GM19238 (cell line): Measurements from ENCODE around the gene PLAGL1.

Source experiments
- DNase-seq: peaks from one replicate; pipeline ENCODE4 v3.0.0; 2011; ENCODE audit warnings: low spot score; ENCODE audit not compliant: insufficient read length

PLAGL1 gene

GRCh38 chr6:143966312-143966711, 41.7 kb downstream of the PLAGL1 start:
- DNase-seq = no peak

DNA sequence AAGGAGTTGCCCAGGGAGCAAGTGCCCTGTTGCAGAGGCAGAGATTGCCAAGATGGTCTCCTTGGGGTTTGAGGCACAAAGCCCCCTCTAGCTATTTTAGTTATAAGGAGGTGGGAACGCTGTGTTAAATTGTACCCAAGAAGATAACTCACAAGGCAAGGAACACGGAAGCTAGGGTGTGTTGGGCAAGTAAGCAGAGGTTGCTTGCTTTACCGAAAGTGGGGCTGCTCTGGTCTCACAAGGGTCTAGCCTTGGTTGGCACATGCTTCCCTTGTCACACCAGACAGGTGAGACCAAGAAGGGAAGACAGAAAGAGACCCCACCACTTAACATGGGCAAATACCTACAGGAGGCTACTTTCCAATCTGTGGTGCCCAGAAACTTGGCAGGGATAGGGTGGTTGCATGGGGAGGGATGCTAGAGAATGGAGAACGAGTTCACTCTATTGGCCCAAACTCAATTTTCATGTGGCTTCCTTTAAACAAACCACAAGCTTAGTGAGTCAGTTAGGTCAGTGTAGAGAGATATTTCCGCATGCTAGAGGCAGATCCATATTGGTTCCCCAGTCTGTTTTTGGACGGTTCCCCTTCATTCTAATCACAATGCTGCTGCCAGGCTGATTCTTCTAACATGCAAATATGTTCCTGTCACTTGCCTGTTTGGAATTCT, 42.4 kb downstream of the PLAGL1 start:
- DNase-seq = no peak

GRCh38 chr6:143964674-143965081, 43.4 kb downstream of the PLAGL1 start:
- no peak for DNase-seq

GRCh38 chr6:143963158-143963919, 44.7 kb downstream of the PLAGL1 start:
- no peak for DNase-seq

DNA sequence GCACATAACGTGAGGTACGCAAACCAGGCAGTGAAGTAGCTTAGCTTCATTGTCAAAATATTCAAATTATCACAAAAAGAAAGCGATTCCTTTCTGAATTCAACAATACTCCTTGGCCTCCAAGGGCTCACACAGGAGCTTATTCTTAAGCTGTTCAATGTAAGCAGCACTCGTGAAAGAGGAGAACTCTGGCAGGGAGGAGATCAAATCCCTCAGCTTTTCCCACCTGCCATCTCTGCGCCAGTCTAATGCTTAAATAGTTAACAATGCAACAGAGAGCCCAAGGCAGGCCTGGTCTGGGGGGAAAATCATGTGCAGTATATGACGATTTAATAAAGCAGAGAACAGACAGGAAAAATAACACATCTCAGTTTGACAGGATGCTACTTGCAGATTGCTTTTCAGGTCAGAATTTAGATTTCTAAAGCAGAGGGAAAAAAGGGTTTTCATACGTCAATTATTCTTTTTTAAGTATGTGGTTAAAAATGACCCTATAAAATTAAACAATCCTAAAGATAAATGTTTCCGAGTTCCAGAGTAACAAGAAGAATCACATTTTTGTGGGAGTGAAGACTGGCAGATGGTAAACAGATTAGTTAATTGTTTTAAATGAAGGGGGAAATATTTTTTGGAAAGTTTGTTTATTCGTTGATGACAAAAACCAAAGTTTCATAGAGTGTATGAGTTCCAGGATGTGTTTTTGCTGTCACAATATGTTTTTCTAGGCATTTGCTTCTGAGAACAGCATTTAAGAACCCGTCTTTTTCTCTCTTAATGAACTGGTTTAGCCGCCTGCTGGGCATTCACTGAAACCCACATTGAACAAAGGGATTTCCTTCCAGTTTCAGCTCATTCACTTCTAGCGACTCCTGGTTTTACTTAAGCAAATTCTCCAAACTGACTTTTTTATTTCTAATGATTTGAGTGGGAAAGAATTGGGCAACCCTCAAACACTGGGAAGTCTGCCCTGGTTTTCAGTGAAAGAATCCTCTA, 45.9 kb downstream of the PLAGL1 start:
- no peak for DNase-seq

- DNase-seq = no peak
Measured at GRCh38 chr6:143961066-143961465, 47.0 kb downstream of the PLAGL1 start.

DNA sequence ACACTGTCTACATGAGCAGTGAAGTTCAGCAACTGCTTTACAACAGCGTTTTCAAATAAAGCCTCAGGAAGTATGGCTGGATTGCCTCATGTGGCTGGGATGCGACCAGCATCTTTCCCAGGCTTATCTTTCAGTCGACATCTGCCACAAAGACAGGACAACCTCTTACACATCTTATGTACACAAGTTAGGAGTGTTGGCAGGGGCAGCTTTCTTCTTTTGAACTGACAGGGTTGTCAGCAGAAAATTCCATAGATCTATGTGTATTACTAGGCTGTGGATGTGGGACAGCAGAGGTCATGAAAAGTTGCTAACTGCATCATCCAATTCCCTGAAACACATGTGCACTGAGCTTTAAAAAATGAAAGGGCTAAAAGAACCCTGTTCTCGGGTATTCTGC, 48.1 kb downstream of the PLAGL1 start:
- no peak for DNase-seq

GRCh38 chr6:143958839-143959399, 49.1 kb downstream of the PLAGL1 start:
- no peak for DNase-seq

DNA sequence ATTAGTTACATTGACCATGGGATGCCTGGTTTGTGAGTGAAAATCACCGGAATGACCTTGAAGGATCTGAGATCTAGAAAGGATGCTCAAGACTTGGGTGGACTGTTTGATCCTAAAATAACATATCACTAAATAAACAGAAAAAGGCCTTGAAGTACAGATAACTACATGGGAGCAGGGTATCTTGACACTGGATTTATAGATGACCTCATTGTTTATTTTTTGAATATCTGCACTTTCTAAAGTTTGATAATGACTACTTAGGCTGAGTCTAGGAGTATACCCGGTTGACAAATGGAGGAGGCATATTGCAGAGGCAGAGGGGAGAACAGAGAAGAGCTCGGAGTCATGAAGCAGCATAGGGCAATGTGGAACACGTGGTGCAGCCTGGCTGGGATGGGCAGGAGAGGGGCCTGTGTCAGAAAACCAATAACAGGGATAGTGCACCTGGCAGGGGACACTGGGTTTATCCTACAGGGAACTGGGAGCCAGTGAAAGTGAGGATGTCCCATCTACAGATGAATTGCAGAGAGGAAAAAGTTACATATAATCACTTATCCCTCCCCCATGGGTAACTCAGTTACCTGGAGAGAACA, 50.3 kb downstream of the PLAGL1 start:
- DNase-seq = no peak

GRCh38 chr6:143955971-143956370, 52.1 kb downstream of the PLAGL1 start:
- no peak for DNase-seq

- DNase-seq = no peak
Measured at GRCh38 chr6:143953922-143954321, 54.1 kb downstream of the PLAGL1 start.

DNA sequence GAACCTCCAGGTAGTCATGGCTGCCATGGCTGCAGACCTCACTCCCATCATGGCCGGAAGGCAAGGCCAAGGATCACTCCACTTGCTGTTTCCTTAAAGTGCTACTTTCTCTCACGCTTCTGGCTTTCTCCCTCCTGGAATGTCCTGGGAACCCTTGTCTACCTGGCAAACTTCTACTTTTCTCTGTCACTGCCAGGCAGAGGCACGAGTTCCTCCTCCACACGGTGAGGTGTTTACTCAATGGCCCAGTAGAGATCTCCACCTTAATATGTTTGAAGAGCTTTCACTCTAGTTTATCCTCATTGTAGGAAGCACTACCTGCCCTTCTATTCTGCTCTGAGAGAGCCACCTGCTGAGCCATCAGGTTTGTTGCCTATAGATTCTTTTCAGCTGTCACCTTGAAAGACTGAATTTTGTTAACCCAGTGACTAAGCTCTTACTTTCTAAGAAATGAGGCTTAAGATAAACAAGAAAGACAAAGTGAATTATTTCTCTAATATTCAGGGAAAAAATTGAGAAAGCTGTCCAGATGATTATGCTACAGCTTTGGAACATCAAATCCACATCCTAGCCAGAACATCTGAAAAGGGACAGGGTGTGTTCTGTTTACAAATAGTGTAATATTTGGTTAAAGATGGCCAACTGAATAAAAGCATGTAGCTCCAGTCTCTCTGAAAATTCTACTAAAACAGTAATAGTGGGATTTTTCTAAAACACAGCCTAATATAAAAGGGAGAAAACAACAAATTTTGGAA, 54.9 kb downstream of the PLAGL1 start:
- no peak for DNase-seq

GRCh38 chr6:143952060-143952778, 55.8 kb downstream of the PLAGL1 start:
- DNase-seq = no peak

GRCh38 chr6:143950875-143951274, 57.2 kb downstream of the PLAGL1 start:
- DNase-seq = no peak

DNA sequence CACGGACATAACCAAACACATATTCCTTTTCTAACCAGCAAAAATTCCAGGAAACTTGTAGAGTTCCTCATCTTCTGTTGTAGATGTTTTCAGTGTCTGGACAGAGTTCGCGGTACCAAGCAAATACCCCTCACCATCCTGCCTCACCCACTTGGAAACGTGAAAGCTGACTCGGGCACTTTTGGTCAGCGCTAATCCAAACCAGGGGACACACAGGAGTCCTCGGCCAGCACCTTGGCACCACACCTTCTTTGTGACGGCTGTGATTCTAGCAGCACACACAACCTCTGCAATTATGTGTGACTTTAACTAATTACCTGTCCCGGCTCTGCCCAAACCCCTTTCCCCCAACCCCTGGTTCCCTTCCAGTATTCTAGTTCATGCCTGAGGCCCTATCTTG, 58.1 kb downstream of the PLAGL1 start:
- DNase-seq = no peak

DNA sequence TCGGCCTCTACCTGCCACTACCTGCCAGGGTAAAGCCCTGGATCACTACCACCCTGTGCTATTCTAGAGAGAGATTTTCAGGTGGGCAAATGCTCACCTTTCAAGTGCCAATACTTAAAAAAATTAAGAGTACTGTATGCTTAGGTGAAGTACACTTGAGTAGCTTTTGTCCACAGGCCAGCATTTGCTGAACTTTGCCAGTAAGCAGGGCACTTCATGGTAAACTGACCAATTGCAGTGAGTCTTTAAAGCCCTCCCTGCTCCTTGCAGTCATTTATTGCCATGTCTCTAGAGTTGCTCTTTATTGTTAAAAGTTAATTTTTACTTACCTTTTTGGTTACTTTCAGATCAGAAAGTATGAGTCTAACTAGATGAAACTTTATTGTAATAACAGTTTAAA, 58.5 kb downstream of the PLAGL1 start:
- DNase-seq = no peak

GRCh38 chr6:143948208-143948607, 59.9 kb downstream of the PLAGL1 start:
- no peak for DNase-seq

DNA sequence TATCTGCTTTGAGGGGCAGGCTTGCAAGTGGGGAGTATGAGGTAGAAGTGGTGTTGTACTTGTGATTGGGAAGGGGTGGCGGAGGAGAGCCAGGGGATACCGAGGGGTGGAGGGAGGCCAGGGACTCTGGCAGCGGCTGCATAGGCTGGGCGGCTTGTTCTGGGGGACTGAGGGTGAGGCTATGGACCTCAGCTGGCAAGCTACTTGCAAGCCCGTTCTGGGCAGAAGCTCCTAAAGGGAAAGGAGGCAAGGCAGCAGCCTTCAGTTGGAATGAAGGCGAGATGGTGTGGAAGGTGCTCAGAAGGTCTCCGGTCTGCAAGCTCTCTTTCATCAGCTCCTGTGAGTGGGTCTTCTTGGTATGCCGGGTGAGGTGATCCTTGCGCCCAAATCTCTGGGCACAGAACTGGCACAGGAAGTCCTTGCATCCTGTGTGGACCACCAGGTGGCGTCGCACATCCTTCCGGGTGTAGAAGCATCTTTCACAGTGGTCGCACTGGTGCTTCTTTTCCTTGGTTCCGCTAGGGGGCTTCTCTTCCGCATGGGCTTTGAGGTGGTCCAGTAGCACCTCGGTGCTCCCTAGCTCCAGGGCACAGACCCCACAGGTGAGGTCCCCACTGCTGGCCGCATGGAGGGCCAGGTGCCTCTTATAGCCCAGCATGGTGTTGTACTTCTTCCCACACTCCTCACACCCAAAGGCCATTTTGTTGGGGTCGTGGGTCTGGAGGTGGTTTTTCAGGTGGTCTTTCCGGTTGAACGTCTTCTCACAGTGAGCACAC, 66.0 kb downstream of the PLAGL1 start:
- DNase-seq = peak; percentile 18

- DNase-seq = peak; percentile 54
Measured at GRCh38 chr6:143940011-143940597, 68.0 kb downstream of the PLAGL1 start.
